Type B pancreatic cell (in vitro differentiated cells): ENCODE results near the gene PUS1. TPM values are rescaled to one million over a fixed set of nuclear protein-coding genes. Genes with fewer than 3 reads are reported as not detected.
A peak's percentile ranks its signal among the peaks of the same experiment; 100 is the strongest.

Experiments
- DNase-seq: peaks from one replicate; pipeline ENCODE4 v3.0.0; 2021; ENCODE audit warnings: mixed read lengths; ENCODE audit not compliant: unreplicated experiment; ENCODE audit errors: extremely low spot score
- H3K27ac Mint-ChIP-seq: 2 replicates; pipeline ENCODE4 v1.8.0; 2021; ENCODE audit warnings: mild to moderate bottlenecking, mixed read lengths
- H3K27me3 Mint-ChIP-seq: 2 replicates; pipeline ENCODE4 v1.8.0; 2021; ENCODE audit warnings: mixed read lengths
- H3K36me3 Mint-ChIP-seq: 2 replicates; pipeline ENCODE4 v1.8.0; 2021; ENCODE audit warnings: mixed read lengths
- H3K4me1 Mint-ChIP-seq: one replicate; pipeline ENCODE4 v1.8.0; 2021; ENCODE audit warnings: mixed read lengths; ENCODE audit not compliant: unreplicated experiment
- H3K4me3 Mint-ChIP-seq: 2 replicates; pipeline ENCODE4 v1.8.0; 2021; ENCODE audit warnings: mild to moderate bottlenecking, mixed read lengths
- H3K9me3 Mint-ChIP-seq: 2 replicates; pipeline ENCODE4 v1.8.0; 2021; ENCODE audit warnings: mixed read lengths
- total RNA-seq: library from RNA; stranded (reverse); gene quantifications from 2 replicates; pipeline ENCODE4 v1.2.1, GENCODE V29; 2021; ENCODE audit warnings: low replicate concordance
- TF ChIP-seq, protein P1 (sequence below): fragments of 200-600 bp; sonication (generic); conservative IDR thresholded peaks from 2 replicates; pipeline ENCODE4 v1.5.0; 2021; ENCODE audit warnings: antibody characterized with exemption, mild to moderate bottlenecking

PUS1 gene
- total RNA-seq, 1 donor from 2014 or later, result 38.1 TPM

GRCh38 chr12:131892711-131893604, 36.1 kb upstream of the PUS1 start:
- Mint-ChIP-seq H3K27me3 (peaks cover 6% of the 10 kb centered on the region), H3K36me3 (no peaks in the 10 kb centered on the region), H3K9me3 (no peaks in the 10 kb centered on the region), H3K4me3 (peak overlapping the region; percentile 64), H3K4me1 (peaks cover 13% of the 10 kb centered on the region), H3K27ac (peak overlapping the region; percentile 60)
- DNase-seq, result no peak
- TF ChIP-seq, protein P1, sequence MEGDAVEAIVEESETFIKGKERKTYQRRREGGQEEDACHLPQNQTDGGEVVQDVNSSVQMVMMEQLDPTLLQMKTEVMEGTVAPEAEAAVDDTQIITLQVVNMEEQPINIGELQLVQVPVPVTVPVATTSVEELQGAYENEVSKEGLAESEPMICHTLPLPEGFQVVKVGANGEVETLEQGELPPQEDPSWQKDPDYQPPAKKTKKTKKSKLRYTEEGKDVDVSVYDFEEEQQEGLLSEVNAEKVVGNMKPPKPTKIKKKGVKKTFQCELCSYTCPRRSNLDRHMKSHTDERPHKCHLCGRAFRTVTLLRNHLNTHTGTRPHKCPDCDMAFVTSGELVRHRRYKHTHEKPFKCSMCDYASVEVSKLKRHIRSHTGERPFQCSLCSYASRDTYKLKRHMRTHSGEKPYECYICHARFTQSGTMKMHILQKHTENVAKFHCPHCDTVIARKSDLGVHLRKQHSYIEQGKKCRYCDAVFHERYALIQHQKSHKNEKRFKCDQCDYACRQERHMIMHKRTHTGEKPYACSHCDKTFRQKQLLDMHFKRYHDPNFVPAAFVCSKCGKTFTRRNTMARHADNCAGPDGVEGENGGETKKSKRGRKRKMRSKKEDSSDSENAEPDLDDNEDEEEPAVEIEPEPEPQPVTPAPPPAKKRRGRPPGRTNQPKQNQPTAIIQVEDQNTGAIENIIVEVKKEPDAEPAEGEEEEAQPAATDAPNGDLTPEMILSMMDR, result no peak

GRCh38 chr12:131893605-131894312, 35.3 kb upstream of the PUS1 start:
- Mint-ChIP-seq H3K27ac (peak overlapping the region; percentile 60), H3K9me3 (no peaks in the 10 kb centered on the region), H3K27me3 (peaks cover 6% of the 10 kb centered on the region), H3K4me1 (peaks cover 16% of the 10 kb centered on the region), H3K36me3 (no peaks in the 10 kb centered on the region), H3K4me3 (peak overlapping the region; percentile 64)
- no peak for DNase-seq
- TF ChIP-seq, protein P1, result no peak

DNA sequence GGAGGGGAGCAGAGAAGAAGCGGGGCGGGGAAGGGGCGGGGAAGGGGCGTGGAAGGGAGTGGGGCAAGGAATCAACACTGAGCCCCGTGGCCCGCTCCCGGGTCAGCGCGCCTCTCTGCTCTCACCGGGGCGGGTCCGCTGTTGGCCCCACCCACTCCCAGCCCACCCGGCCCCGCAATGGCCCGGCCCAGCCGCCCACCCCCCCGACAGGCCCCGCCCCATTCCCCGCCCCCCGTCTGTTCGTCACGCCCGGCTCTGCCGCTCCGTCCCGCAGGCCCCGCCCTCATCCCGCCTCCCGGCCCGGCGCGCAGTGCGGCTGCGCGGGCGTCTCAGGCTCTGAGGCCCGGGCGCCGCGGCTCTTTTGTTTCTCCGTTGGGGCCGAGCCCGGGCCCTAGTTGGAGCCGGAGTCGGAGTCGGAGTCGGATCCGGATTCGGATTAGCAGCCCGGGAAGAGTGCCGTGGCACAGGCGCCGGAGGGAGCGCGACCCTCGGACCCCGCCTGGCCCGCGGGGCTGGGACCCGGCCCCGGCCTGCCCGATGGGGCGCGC, 34.7 kb upstream of the PUS1 start, which contains the start of gene ULK1:
TSS of gene ULK1 (plus strand) at position 310 of the 548 bp plus-strand sequence. CDS start 380 bp downstream, outside the sequence.
- Mint-ChIP-seq H3K27ac (peak within 1 kb of the TSS; percentile 86), H3K27me3 (peaks cover 3% of the 10 kb centered on the region), H3K36me3 (no peaks in the 10 kb centered on the region), H3K4me1 (peaks cover 13% of the 10 kb centered on the region), H3K4me3 (peak within 1 kb of the TSS; percentile 90), H3K9me3 (no peaks in the 10 kb centered on the region)
- TF ChIP-seq, protein P1, result no peak
- DNase-seq, result peak; percentile 95

GRCh38 chr12:131894981-131895639, 34.0 kb upstream of the PUS1 start:
- TF ChIP-seq, protein P1, result no peak
- H3K27ac Mint-ChIP-seq, result peak overlapping the region; percentile 86

DNA sequence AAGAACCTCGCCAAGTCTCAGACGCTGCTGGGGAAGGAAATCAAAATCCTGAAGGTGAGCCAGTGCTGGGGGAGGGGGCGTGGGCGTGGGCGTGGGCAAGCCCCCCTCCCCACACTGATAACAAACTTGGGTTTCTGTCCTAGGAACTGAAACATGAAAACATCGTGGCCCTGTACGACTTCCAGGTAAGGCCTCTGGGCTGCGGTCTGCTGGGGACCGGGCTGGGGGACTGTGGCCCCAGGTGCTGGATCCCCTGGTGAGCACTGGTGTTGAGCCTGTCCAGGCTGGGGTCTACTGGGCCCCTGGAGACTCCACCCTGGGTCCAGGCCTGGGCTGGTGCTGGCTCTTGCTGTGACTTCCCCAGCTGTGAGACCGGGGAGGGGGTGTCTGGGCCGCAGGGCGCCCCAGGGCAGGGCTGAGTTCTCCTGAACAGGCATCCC, 33.4 kb upstream of the PUS1 start:
- peaks cover 9% of the 10 kb centered on the region for H3K4me1 Mint-ChIP-seq
- DNase-seq, result no peak
- TF ChIP-seq, protein P1, result no peak
- H3K36me3 Mint-ChIP-seq, result no peaks in the 10 kb centered on the region
- H3K4me3 Mint-ChIP-seq, result peak overlapping the region; percentile 90
- peak overlapping the region; percentile 86 for H3K27ac Mint-ChIP-seq
- H3K9me3 Mint-ChIP-seq, result no peaks in the 10 kb centered on the region
- H3K27me3 Mint-ChIP-seq, result no peaks in the 10 kb centered on the region

More at GRCh38 chr12:131894981-131895639, 34.0 kb upstream of the PUS1 start:
- H3K4me3 Mint-ChIP-seq, result peak overlapping the region; percentile 90
- no peaks in the 10 kb centered on the region for H3K9me3 Mint-ChIP-seq
- H3K27me3 Mint-ChIP-seq, result no peaks in the 10 kb centered on the region
- peak; percentile 68 for DNase-seq
- H3K4me1 Mint-ChIP-seq, result peaks cover 9% of the 10 kb centered on the region
- no peaks in the 10 kb centered on the region for H3K36me3 Mint-ChIP-seq
